Panc1 (cell line): ENCODE measurements around the gene RASSF4.

Experiments
- CTCF ChIP-seq: fragments of 450-650 bp; IDR thresholded peaks from 2 replicates; pipeline ENCODE4 v1.5.1; 2017; ENCODE audit warnings: mild to moderate bottlenecking
- POLR2AphosphoS5 ChIP-seq: IDR thresholded peaks from 2 replicates; pipeline ENCODE4 v1.6.1; 2012; ENCODE audit warnings: mild to moderate bottlenecking, low read depth, low read length, moderate library complexity
- REST ChIP-seq, 2 experiments: IDR thresholded peaks; 2 replicates each; pipeline ENCODE4 v1.6.1; 2011 to 2012; ENCODE audit warnings: low read depth in 2 of 2, control low read depth in 1 of 2, low read length in 1 of 2, mild to moderate bottlenecking in 1 of 2, moderate library complexity in 1 of 2; ENCODE audit not compliant: insufficient read depth in 1 of 2
- SIN3A ChIP-seq: IDR thresholded peaks from 2 replicates; pipeline ENCODE4 v1.6.1; 2012; ENCODE audit warnings: low read depth, mild to moderate bottlenecking, low read length, moderate library complexity, borderline replicate concordance; ENCODE audit not compliant: insufficient read depth
- TCF7L2 ChIP-seq: IDR thresholded peaks from 2 replicates; pipeline ENCODE4 v1.6.1; 2011; ENCODE audit warnings: mild to moderate bottlenecking, low read depth, low read length, inconsistent platforms

GRCh38 chr10:44993922-44994751 lies 34.5 kb downstream of the RASSF4 start:
- TF ChIP-seq CTCF, result no peak; the same call in 1 of the 2 replicates
- no peak for TF ChIP-seq REST (IDR thresholded peaks at IDR 0.05; ENCODE audit: insufficient read depth in 1 of 2, low read depth in 2 of 2, low read length in 1 of 2)
- TF ChIP-seq TCF7L2, result no peak
- no peak for TF ChIP-seq SIN3A
- TF ChIP-seq POLR2AphosphoS5, result no peak
